Measurements from ENCODE around the gene NANOS1. TPM values are rescaled to one million over a fixed set of nuclear protein-coding genes. Genes with fewer than 3 reads are reported as not detected.

The NANOS1 gene
- total and polyA plus RNA-seq, 2 experiments from 2014 or later: 1.6 to 2.9 TPM

DNA sequence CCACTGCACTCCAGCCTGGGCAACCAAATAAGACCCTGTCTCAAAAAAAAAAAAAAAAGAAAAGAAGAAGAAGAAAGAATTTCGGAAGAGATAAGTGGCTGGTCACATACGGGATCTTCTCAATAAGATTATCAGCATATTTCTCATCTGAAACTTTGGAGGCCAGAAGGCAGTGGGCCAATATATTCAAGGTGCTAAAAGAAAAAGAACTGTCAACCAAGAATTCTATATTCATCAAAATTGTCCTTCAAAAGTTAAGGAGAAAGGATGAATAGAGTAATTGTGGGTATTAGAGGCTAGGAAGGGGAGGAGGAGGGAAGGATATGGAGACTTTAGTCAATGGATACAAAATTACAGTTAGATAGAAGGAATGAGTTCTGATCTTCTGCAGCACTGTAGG, 43.9 kb upstream of the NANOS1 start:
- TF ChIP-seq POLR2AphosphoS5 (IDR thresholded peaks at IDR 0.05; ENCODE audit: low read depth) (no peak), STAT1 (IDR thresholded peaks at IDR 0.05; ENCODE audit: unreplicated experiment) (no peak), EZH2 (IDR thresholded peaks at IDR 0.05; ENCODE audit: low read depth, unreplicated experiment) (no peak), CREB1 (CRISPR knock-in tag; IDR thresholded peaks at IDR 0.05; ENCODE audit: low read depth) (no peak), CTCF (conservative IDR thresholded peaks at IDR 0.05; ENCODE audit: low read depth in 2 of 2) (no peak), ZNF114 (CRISPR knock-in tag; IDR thresholded peaks at IDR 0.05) (no peak), EZH2phosphoT487 (IDR thresholded peaks at IDR 0.05; ENCODE audit: unreplicated experiment) (no peak), NANOG (IDR thresholded peaks at IDR 0.05; ENCODE audit: borderline replicate concordance) (no peak), REST (IDR thresholded peaks at IDR 0.05; ENCODE audit: unreplicated experiment) (no peak), JUNB (IDR thresholded peaks at IDR 0.05; ENCODE audit: unreplicated experiment) (no peak), ZNF331 (CRISPR knock-in tag; IDR thresholded peaks at IDR 0.05; ENCODE audit: low read depth) (no peak)
- TF ChIP-seq, protein P1, sequence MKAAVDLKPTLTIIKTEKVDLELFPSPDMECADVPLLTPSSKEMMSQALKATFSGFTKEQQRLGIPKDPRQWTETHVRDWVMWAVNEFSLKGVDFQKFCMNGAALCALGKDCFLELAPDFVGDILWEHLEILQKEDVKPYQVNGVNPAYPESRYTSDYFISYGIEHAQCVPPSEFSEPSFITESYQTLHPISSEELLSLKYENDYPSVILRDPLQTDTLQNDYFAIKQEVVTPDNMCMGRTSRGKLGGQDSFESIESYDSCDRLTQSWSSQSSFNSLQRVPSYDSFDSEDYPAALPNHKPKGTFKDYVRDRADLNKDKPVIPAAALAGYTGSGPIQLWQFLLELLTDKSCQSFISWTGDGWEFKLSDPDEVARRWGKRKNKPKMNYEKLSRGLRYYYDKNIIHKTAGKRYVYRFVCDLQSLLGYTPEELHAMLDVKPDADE (IDR thresholded peaks at IDR 0.05): no peak
- DNase-seq (ENCODE audit: low spot score) (no peak), ATAC-seq (no peak)
- Histone ChIP-seq H3K4me3 (no peak overlapping the region), H3K79me2 (replicated peaks; ENCODE audit: insufficient read depth) (no peaks in the 10 kb centered on the region), H4K20me1 (replicated peaks; ENCODE audit: insufficient read depth) (no peaks in the 10 kb centered on the region), H3K27ac (ENCODE audit: low read depth) (no peak overlapping the region), H3K4me2 (no peak overlapping the region), H3F3A (replicated peaks; ENCODE audit: low read depth) (no peaks in the 10 kb centered on the region), H2AFZ (no peak overlapping the region), H3K36me3 (ENCODE audit: insufficient read depth) (no peaks in the 10 kb centered on the region), H3K4me1 (ENCODE audit: insufficient read depth) (peaks cover 6% of the 10 kb centered on the region; the same call in 1 of the 2 replicates), H3K27me3 (ENCODE audit: insufficient read depth) (no peaks in the 10 kb centered on the region), H3K9me2 (ENCODE audit: insufficient read depth) (peaks cover 3% of the 10 kb centered on the region; the same call in 1 of the 2 replicates)
- Mint-ChIP-seq H3K4me3 (no peak overlapping the region), H3K36me3 (ENCODE audit: low read depth) (peaks cover 11% of the 10 kb centered on the region), H3K27ac (no peak overlapping the region), H3K4me1 (peaks cover 12% of the 10 kb centered on the region), H3K9me3 (peaks cover 17% of the 10 kb centered on the region; the same call in 2 of the 3 replicates), H3K27me3 (ENCODE audit: insufficient read depth, low read depth, poor library complexity) (peaks cover 11% of the 10 kb centered on the region)

All from GM23338 (cell line).